Stimulated activated memory B cell treated with anti-CD40 and anti-IgM and Interleukin-4, amounts not matched to agents 10 μg/mL and 1 μg/mL and 100 μg/mL, for 72 hours (primary cell): ENCODE measurements around the gene LRRC27.

ENCODE experiments used
- ATAC-seq: fragments of 150-1000 bp; cut with Tn5 transposase; 2 replicates; pipeline ENCODE4 v1.10.0; 2021
- H3K27ac Mint-ChIP-seq: one replicate; pipeline ENCODE4 v1.8.0; 2022; ENCODE audit warnings: mild to moderate bottlenecking, mixed read lengths
- H3K27me3 Mint-ChIP-seq: one replicate; pipeline ENCODE4 v1.8.0; 2022; ENCODE audit warnings: mixed read lengths
- H3K36me3 Mint-ChIP-seq: one replicate; pipeline ENCODE4 v1.8.0; 2022; ENCODE audit warnings: mixed read lengths
- H3K4me1 Mint-ChIP-seq: one replicate; pipeline ENCODE4 v1.8.0; 2022; ENCODE audit warnings: mixed read lengths
- H3K4me3 Mint-ChIP-seq: one replicate; pipeline ENCODE4 v1.8.0; 2022; ENCODE audit warnings: mild to moderate bottlenecking, moderate library complexity, mixed read lengths
- H3K9me3 Mint-ChIP-seq: one replicate; pipeline ENCODE4 v1.8.0; 2022; ENCODE audit warnings: mixed read lengths

The LRRC27 gene

GRCh38 chr10:132405463-132405991, 73.5 kb downstream of the LRRC27 start:
- H3K36me3 Mint-ChIP-seq = peaks cover 24% of the 10 kb centered on the region
- H3K9me3 Mint-ChIP-seq = no peaks in the 10 kb centered on the region
- H3K4me3 Mint-ChIP-seq = no peak overlapping the region
- no peak overlapping the region for H3K27ac Mint-ChIP-seq
- no peaks in the 10 kb centered on the region for H3K27me3 Mint-ChIP-seq
- peaks cover 58% of the 10 kb centered on the region for H3K4me1 Mint-ChIP-seq
- ATAC-seq = no peak

GRCh38 chr10:132406181-132406580, 74.2 kb downstream of the LRRC27 start:
- peaks cover 24% of the 10 kb centered on the region for H3K36me3 Mint-ChIP-seq
- H3K4me3 Mint-ChIP-seq = no peak overlapping the region
- no peak overlapping the region for H3K27ac Mint-ChIP-seq
- peaks cover 51% of the 10 kb centered on the region for H3K4me1 Mint-ChIP-seq
- no peaks in the 10 kb centered on the region for H3K27me3 Mint-ChIP-seq
- no peak for ATAC-seq
- no peaks in the 10 kb centered on the region for H3K9me3 Mint-ChIP-seq

GRCh38 chr10:132406750-132407149, 74.8 kb downstream of the LRRC27 start:
- Mint-ChIP-seq H3K9me3 (no peaks in the 10 kb centered on the region), H3K27ac (peak overlapping the region; percentile 89), H3K36me3 (peaks cover 24% of the 10 kb centered on the region), H3K27me3 (no peaks in the 10 kb centered on the region), H3K4me1 (peaks cover 49% of the 10 kb centered on the region), H3K4me3 (no peak overlapping the region)
- no peak for ATAC-seq

GRCh38 chr10:132407243-132407746, 75.3 kb downstream of the LRRC27 start:
- ATAC-seq = peak; percentile 21
- Mint-ChIP-seq H3K36me3 (peaks cover 24% of the 10 kb centered on the region), H3K9me3 (no peaks in the 10 kb centered on the region), H3K4me3 (peak overlapping the region; percentile 55), H3K27me3 (no peaks in the 10 kb centered on the region), H3K4me1 (peaks cover 49% of the 10 kb centered on the region), H3K27ac (peak overlapping the region; percentile 89)

GRCh38 chr10:132407846-132408278, 75.9 kb downstream of the LRRC27 start:
- H3K27me3 Mint-ChIP-seq = no peaks in the 10 kb centered on the region
- peaks cover 24% of the 10 kb centered on the region for H3K36me3 Mint-ChIP-seq
- ATAC-seq = peak; percentile 51
- peak overlapping the region; percentile 89 for H3K27ac Mint-ChIP-seq
- H3K4me3 Mint-ChIP-seq = peak overlapping the region; percentile 55
- no peaks in the 10 kb centered on the region for H3K9me3 Mint-ChIP-seq
- H3K4me1 Mint-ChIP-seq = peaks cover 46% of the 10 kb centered on the region

GRCh38 chr10:132408367-132408781, 76.4 kb downstream of the LRRC27 start:
- H3K4me3 Mint-ChIP-seq = peak overlapping the region; percentile 55
- H3K36me3 Mint-ChIP-seq = peaks cover 24% of the 10 kb centered on the region
- peak overlapping the region; percentile 89 for H3K27ac Mint-ChIP-seq
- H3K27me3 Mint-ChIP-seq = no peaks in the 10 kb centered on the region
- H3K4me1 Mint-ChIP-seq = peaks cover 42% of the 10 kb centered on the region
- no peaks in the 10 kb centered on the region for H3K9me3 Mint-ChIP-seq
- peak; percentile 27 for ATAC-seq

GRCh38 chr10:132408823-132409666, 77.1 kb downstream of the LRRC27 start:
- H3K4me3 Mint-ChIP-seq = no peak overlapping the region
- no peaks in the 10 kb centered on the region for H3K9me3 Mint-ChIP-seq
- peaks cover 24% of the 10 kb centered on the region for H3K36me3 Mint-ChIP-seq
- no peaks in the 10 kb centered on the region for H3K27me3 Mint-ChIP-seq
- H3K4me1 Mint-ChIP-seq = peaks cover 47% of the 10 kb centered on the region
- no peak for ATAC-seq
- H3K27ac Mint-ChIP-seq = peak overlapping the region; percentile 64

GRCh38 chr10:132409667-132410028, 77.7 kb downstream of the LRRC27 start:
- Mint-ChIP-seq H3K4me1 (peaks cover 50% of the 10 kb centered on the region), H3K4me3 (no peak overlapping the region), H3K36me3 (peaks cover 24% of the 10 kb centered on the region), H3K27me3 (no peaks in the 10 kb centered on the region), H3K27ac (peak overlapping the region; percentile 64), H3K9me3 (no peaks in the 10 kb centered on the region)
- ATAC-seq = no peak

GRCh38 chr10:132410056-132410778, 78.2 kb downstream of the LRRC27 start:
- Mint-ChIP-seq H3K9me3 (no peaks in the 10 kb centered on the region), H3K36me3 (peaks cover 25% of the 10 kb centered on the region), H3K4me3 (no peak overlapping the region), H3K27me3 (no peaks in the 10 kb centered on the region), H3K27ac (peak overlapping the region; percentile 64), H3K4me1 (peaks cover 54% of the 10 kb centered on the region)
- ATAC-seq = no peak

- no peak overlapping the region for H3K27ac Mint-ChIP-seq
- no peak overlapping the region for H3K4me3 Mint-ChIP-seq
- peaks cover 23% of the 10 kb centered on the region for H3K36me3 Mint-ChIP-seq
- H3K9me3 Mint-ChIP-seq = no peaks in the 10 kb centered on the region
- H3K4me1 Mint-ChIP-seq = peaks cover 59% of the 10 kb centered on the region
- H3K27me3 Mint-ChIP-seq = no peaks in the 10 kb centered on the region
- ATAC-seq = no peak
These were observed 79.0 kb downstream of the LRRC27 start for GRCh38 chr10:132410779-132411532.

- no peak overlapping the region for H3K27ac Mint-ChIP-seq
- H3K4me1 Mint-ChIP-seq = peaks cover 55% of the 10 kb centered on the region
- peaks cover 18% of the 10 kb centered on the region for H3K36me3 Mint-ChIP-seq
These were observed 79.7 kb downstream of the LRRC27 start for GRCh38 chr10:132411561-132412253.

GRCh38 chr10:132412316-132413192, 80.6 kb downstream of the LRRC27 start:
- peaks cover 47% of the 10 kb centered on the region for H3K4me1 Mint-ChIP-seq
- H3K9me3 Mint-ChIP-seq = no peaks in the 10 kb centered on the region
- H3K36me3 Mint-ChIP-seq = peaks cover 15% of the 10 kb centered on the region
- no peaks in the 10 kb centered on the region for H3K27me3 Mint-ChIP-seq
- no peak overlapping the region for H3K27ac Mint-ChIP-seq
- H3K4me3 Mint-ChIP-seq = no peak overlapping the region
- ATAC-seq = peak; percentile 2

More at GRCh38 chr10:132411561-132412253, 79.7 kb downstream of the LRRC27 start:
- Mint-ChIP-seq H3K27me3 (no peaks in the 10 kb centered on the region), H3K4me3 (no peak overlapping the region), H3K9me3 (no peaks in the 10 kb centered on the region)
- no peak for ATAC-seq

GRCh38 chr10:132413226-132414205, 81.5 kb downstream of the LRRC27 start:
- H3K9me3 Mint-ChIP-seq = no peaks in the 10 kb centered on the region
- ATAC-seq = no peak
- peaks cover 45% of the 10 kb centered on the region for H3K4me1 Mint-ChIP-seq
- peak overlapping the region; percentile 9 for H3K27ac Mint-ChIP-seq
- H3K36me3 Mint-ChIP-seq = peaks cover 15% of the 10 kb centered on the region
- no peak overlapping the region for H3K4me3 Mint-ChIP-seq
- H3K27me3 Mint-ChIP-seq = no peaks in the 10 kb centered on the region
